ENCODE results near the gene ARHGAP15.

Gene ARHGAP15

GRCh38 chr2:143133783-143134182 is 4.6 kb downstream of the ARHGAP15 start:
- no peaks in the 10 kb centered on the region for H3K36me3 ChIP-seq (replicated peaks; ENCODE audit: insufficient read depth, low read length)
- H3K9me2 ChIP-seq (replicated peaks; ENCODE audit: insufficient read depth, low read length): no peaks in the 10 kb centered on the region
- peaks cover 26% of the 10 kb centered on the region for H3K79me2 ChIP-seq (ENCODE audit: low read length)
- no peaks in the 10 kb centered on the region for H3K4me1 ChIP-seq (ENCODE audit: low read length)
- H3K9me3 ChIP-seq (replicated peaks; ENCODE audit: insufficient read depth, low read length): no peaks in the 10 kb centered on the region
- no peak overlapping the region for H3K9ac ChIP-seq (ENCODE audit: low read length)
- H3F3A ChIP-seq (ENCODE audit: insufficient read depth, low read length): peaks cover 8% of the 10 kb centered on the region; the same call in 1 of the 2 replicates
- no peak overlapping the region for H3K27ac ChIP-seq (ENCODE audit: low read length)
- no peaks in the 10 kb centered on the region for H3K27me3 ChIP-seq (replicated peaks; ENCODE audit: insufficient read depth, low read length)
- TF ChIP-seq EZH2phosphoT487 (IDR thresholded peaks at IDR 0.05; ENCODE audit: low read length) (no peak), CTCF (IDR thresholded peaks at IDR 0.05; ENCODE audit: low read length) (no peak), EZH2 (optimal IDR thresholded peaks at IDR 0.05; ENCODE audit: low read depth, low read length) (no peak)
- H2AFZ ChIP-seq (ENCODE audit: low read length): no peak overlapping the region
- no peak overlapping the region for H3K4me2 ChIP-seq (ENCODE audit: low read depth, low read length)
- no peak for DNase-seq
- H3K4me3 ChIP-seq (ENCODE audit: low read length): no peak overlapping the region
- no peaks in the 10 kb centered on the region for H4K20me1 ChIP-seq (ENCODE audit: insufficient read depth, low read length)

DNA sequence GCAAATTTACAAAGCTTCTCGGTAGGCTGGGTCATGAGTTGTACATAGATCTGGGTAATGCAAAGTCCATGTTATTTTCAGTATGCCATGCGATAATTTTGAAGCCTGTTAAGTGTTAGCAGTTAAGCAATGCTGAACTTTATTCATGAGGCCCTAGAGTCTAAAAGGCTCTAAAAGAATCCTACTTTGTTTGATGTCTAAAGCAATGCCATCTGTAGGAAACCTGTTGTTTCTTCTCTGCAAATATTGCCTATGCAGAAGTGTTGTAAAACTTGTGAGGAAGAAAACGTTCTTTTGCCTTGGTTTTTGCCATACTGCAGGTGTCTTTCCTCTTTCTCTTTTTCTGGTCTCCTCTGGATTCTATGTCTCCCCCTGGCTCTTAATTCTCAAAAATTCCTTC is 9.1 kb downstream of the ARHGAP15 start:
- Histone ChIP-seq H3K36me3 (replicated peaks; ENCODE audit: insufficient read depth, low read length) (no peaks in the 10 kb centered on the region), H3K27me3 (replicated peaks; ENCODE audit: insufficient read depth, low read length) (no peaks in the 10 kb centered on the region), H2AFZ (ENCODE audit: low read length) (no peak overlapping the region), H3K9me2 (replicated peaks; ENCODE audit: insufficient read depth, low read length) (no peaks in the 10 kb centered on the region), H4K20me1 (ENCODE audit: insufficient read depth, low read length) (no peaks in the 10 kb centered on the region), H3K4me2 (ENCODE audit: low read depth, low read length) (no peak overlapping the region), H3K4me1 (ENCODE audit: low read length) (no peaks in the 10 kb centered on the region), H3K9ac (ENCODE audit: low read length) (no peak overlapping the region), H3K27ac (ENCODE audit: low read length) (no peak overlapping the region), H3K4me3 (ENCODE audit: low read length) (no peak overlapping the region), H3K9me3 (replicated peaks; ENCODE audit: insufficient read depth, low read length) (no peaks in the 10 kb centered on the region), H3F3A (ENCODE audit: insufficient read depth, low read length) (no peaks in the 10 kb centered on the region), H3K79me2 (ENCODE audit: low read length) (peaks cover 11% of the 10 kb centered on the region; the same call in 1 of the 2 replicates)
- DNase-seq: no peak
- no peak for TF ChIP-seq CTCF (IDR thresholded peaks at IDR 0.05; ENCODE audit: low read length)
- TF ChIP-seq EZH2 (optimal IDR thresholded peaks at IDR 0.05; ENCODE audit: low read depth, low read length): no peak
- TF ChIP-seq EZH2phosphoT487 (IDR thresholded peaks at IDR 0.05; ENCODE audit: low read length): no peak

DNA sequence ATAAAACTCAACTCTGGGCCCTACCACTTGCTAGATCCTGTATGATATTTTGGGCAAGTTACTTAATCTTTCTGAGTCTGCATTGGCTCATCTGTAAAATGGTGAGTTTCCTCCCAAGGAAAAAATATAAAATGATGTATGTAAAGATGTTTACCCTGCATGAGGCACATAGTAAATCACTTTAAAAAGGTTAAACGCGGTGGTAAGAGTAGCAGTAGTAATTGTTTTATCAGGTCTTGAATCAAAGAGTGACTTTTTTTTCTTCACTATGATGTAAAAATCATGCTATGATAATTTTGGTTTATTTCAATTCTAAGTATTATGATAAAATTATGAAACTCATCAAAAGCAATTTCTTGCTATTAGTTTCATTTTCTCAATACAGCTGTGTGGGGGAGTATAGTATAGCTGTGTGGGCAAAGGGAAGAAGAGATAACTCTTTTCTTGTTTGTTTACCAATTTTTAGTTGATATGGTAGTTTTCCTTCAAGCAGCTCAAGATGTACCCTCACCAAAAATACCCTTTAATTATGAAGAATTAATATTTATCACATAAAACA is 10.7 kb downstream of the ARHGAP15 start:
- no peaks in the 10 kb centered on the region for H3F3A ChIP-seq (ENCODE audit: insufficient read depth, low read length)
- no peak overlapping the region for H2AFZ ChIP-seq (ENCODE audit: low read length)
- no peaks in the 10 kb centered on the region for H3K9me3 ChIP-seq (replicated peaks; ENCODE audit: insufficient read depth, low read length)
- peaks cover 10% of the 10 kb centered on the region; the same call in 1 of the 2 replicates for H3K79me2 ChIP-seq (ENCODE audit: low read length)
- H3K36me3 ChIP-seq (replicated peaks; ENCODE audit: insufficient read depth, low read length): no peaks in the 10 kb centered on the region
- DNase-seq: no peak
- H3K4me2 ChIP-seq (ENCODE audit: low read depth, low read length): peak overlapping the region; percentile 36
- no peaks in the 10 kb centered on the region for H4K20me1 ChIP-seq (ENCODE audit: insufficient read depth, low read length)
- no peak overlapping the region for H3K27ac ChIP-seq (ENCODE audit: low read length)
- no peaks in the 10 kb centered on the region for H3K4me1 ChIP-seq (ENCODE audit: low read length)
- TF ChIP-seq EZH2phosphoT487 (IDR thresholded peaks at IDR 0.05; ENCODE audit: low read length) (no peak), CTCF (IDR thresholded peaks at IDR 0.05; ENCODE audit: low read length) (no peak), EZH2 (optimal IDR thresholded peaks at IDR 0.05; ENCODE audit: low read depth, low read length) (no peak)
- H3K4me3 ChIP-seq (ENCODE audit: low read length): peak overlapping the region; percentile 22; the same call in 1 of the 2 replicates
- H3K27me3 ChIP-seq (replicated peaks; ENCODE audit: insufficient read depth, low read length): no peaks in the 10 kb centered on the region
- H3K9me2 ChIP-seq (replicated peaks; ENCODE audit: insufficient read depth, low read length): no peaks in the 10 kb centered on the region
- H3K9ac ChIP-seq (ENCODE audit: low read length): no peak overlapping the region

Data from MM.1S (cell line).